AG04450 (cell line): Measurements from ENCODE around the gene CNTNAP5. TPM values are rescaled to one million over a fixed set of nuclear protein-coding genes. Genes with fewer than 3 reads are reported as not detected.

ENCODE experiments used
- CTCF ChIA-PET: fragments of 300-600, 350-600 bp; formaldehyde crosslinking; extraction: SDS; loops from one replicate; lab custom pipeline; 2022; ENCODE audit warnings: antibody characterized with exemption, inconsistent platforms; lab: Charles Lee
- POLR2A ChIA-PET: fragments of 350-600 bp; formaldehyde crosslinking; extraction: SDS; loops from one replicate; lab custom pipeline; 2021; ENCODE audit warnings: antibody characterized with exemption, inconsistent platforms; lab: Yijun Ruan, JAX
- DNase-seq: peaks from one replicate; pipeline ENCODE4 v3.0.0-alpha.2; 2011; ENCODE audit warnings: low read depth, low spot score
- H3K27ac ChIP-seq: one replicate; pipeline ENCODE4 v1.5.1; 2012; ENCODE audit warnings: low read depth, low read length, control low read depth
- H3K27me3 ChIP-seq: one replicate; pipeline ENCODE4 v1.6.0; 2012; ENCODE audit warnings: low read length; ENCODE audit not compliant: control insufficient read depth, insufficient read depth
- H3K4me3 ChIP-seq: 2 replicates; pipeline ENCODE4 v1.5.1; 2011; ENCODE audit warnings: mild to moderate bottlenecking, low read depth, low read length, control low read depth
- H3K9me3 ChIP-seq: 2 replicates; pipeline ENCODE4 v1.5.1; 2012; ENCODE audit warnings: low read length; ENCODE audit not compliant: control insufficient read depth, insufficient read depth
- CTCF ChIP-seq: IDR thresholded peaks from 2 replicates; pipeline ENCODE4 v1.5.1; 2011; ENCODE audit warnings: low read depth, low read length, control low read depth, inconsistent platforms
- polyA plus RNA-seq: library from polyadenylated mRNA; depleted of rRNA; stranded (reverse); fragments of >200 nt; gene quantifications from 2 replicates; pipeline ENCODE4 v1.2.3, GENCODE V29; 2011

Gene CNTNAP5
- polyA plus RNA-seq, 1 experiment = not detected

GRCh38 chr2:124250433-124250832, 225.3 kb downstream of the CNTNAP5 start:
- Histone ChIP-seq H3K27me3 (no peaks in the 10 kb centered on the region), H3K27ac (no peak overlapping the region), H3K9me3 (peaks cover 13% of the 10 kb centered on the region), H3K4me3 (no peak overlapping the region)
- CTCF ChIA-PET = no interaction called here
- no peak for DNase-seq
- POLR2A ChIA-PET = no interaction called here
- no peak for TF ChIP-seq CTCF

- Histone ChIP-seq H3K9me3 (peaks cover 11% of the 10 kb centered on the region), H3K27me3 (no peaks in the 10 kb centered on the region), H3K4me3 (no peak overlapping the region), H3K27ac (no peak overlapping the region)
- TF ChIP-seq CTCF = no peak
- DNase-seq = no peak
- ChIA-PET POLR2A (no interaction called here), CTCF (no interaction called here)
Observed at GRCh38 chr2:124254621-124255020, 229.5 kb downstream of the CNTNAP5 start.

- no peak for TF ChIP-seq CTCF
- POLR2A ChIA-PET = no interaction called here
- no peak overlapping the region for H3K27ac ChIP-seq
Observed at GRCh38 chr2:124257120-124257519, 232.0 kb downstream of the CNTNAP5 start.

GRCh38 chr2:124258140-124258880, 233.2 kb downstream of the CNTNAP5 start:
- ChIA-PET CTCF (no interaction called here), POLR2A (no interaction called here)
- no peak for DNase-seq
- no peak for TF ChIP-seq CTCF
- no peaks in the 10 kb centered on the region for H3K27me3 ChIP-seq
- H3K9me3 ChIP-seq = peaks cover 9% of the 10 kb centered on the region
- no peak overlapping the region for H3K27ac ChIP-seq
- H3K4me3 ChIP-seq = no peak overlapping the region

More at GRCh38 chr2:124257120-124257519, 232.0 kb downstream of the CNTNAP5 start:
- peaks cover 9% of the 10 kb centered on the region for H3K9me3 ChIP-seq
- no peaks in the 10 kb centered on the region for H3K27me3 ChIP-seq
- H3K4me3 ChIP-seq = no peak overlapping the region
- DNase-seq = no peak
- CTCF ChIA-PET = no interaction called here

GRCh38 chr2:124261456-124261855, 236.4 kb downstream of the CNTNAP5 start:
- Histone ChIP-seq H3K4me3 (no peak overlapping the region), H3K27ac (no peak overlapping the region), H3K9me3 (peaks cover 18% of the 10 kb centered on the region; the same call in 1 of the 2 replicates), H3K27me3 (no peaks in the 10 kb centered on the region)
- ChIA-PET CTCF (no interaction called here), POLR2A (no interaction called here)
- TF ChIP-seq CTCF = no peak
- no peak for DNase-seq
